IMR-90 (cell line): ENCODE data around the gene MAPKAPK5.

Source experiments
- CEBPB ChIP-seq: IDR thresholded peaks from 2 replicates; pipeline ENCODE4 v1.6.1; 2012; ENCODE audit warnings: low read depth, low read length, improper control_type of control experiment
- TF ChIP-seq, protein P1 (sequence below): conservative IDR thresholded peaks from 2 replicates; pipeline ENCODE4 v1.5.1; 2012; ENCODE audit warnings: mild to moderate bottlenecking, low read depth, low read length, improper control_type of control experiment

DNA sequence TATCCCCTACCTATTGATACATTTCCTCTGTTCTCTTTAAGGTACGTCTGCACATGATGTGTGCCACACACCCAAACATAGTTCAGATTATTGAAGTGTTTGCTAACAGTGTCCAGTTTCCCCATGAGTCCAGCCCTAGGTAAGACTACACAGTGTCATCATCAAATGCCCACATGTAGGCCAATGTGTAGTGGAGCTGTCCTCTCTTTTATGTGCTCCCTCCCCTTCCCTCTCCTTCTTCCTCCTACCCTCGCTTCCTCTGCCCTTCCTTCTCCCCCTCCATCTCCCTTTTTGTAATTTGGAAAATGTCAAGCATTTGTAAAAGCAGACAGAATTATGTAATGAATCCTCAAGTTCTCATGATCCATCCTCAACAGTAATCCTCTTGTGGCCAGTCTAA, 25.5 kb downstream of the MAPKAPK5 start:
- TF ChIP-seq, protein P1, sequence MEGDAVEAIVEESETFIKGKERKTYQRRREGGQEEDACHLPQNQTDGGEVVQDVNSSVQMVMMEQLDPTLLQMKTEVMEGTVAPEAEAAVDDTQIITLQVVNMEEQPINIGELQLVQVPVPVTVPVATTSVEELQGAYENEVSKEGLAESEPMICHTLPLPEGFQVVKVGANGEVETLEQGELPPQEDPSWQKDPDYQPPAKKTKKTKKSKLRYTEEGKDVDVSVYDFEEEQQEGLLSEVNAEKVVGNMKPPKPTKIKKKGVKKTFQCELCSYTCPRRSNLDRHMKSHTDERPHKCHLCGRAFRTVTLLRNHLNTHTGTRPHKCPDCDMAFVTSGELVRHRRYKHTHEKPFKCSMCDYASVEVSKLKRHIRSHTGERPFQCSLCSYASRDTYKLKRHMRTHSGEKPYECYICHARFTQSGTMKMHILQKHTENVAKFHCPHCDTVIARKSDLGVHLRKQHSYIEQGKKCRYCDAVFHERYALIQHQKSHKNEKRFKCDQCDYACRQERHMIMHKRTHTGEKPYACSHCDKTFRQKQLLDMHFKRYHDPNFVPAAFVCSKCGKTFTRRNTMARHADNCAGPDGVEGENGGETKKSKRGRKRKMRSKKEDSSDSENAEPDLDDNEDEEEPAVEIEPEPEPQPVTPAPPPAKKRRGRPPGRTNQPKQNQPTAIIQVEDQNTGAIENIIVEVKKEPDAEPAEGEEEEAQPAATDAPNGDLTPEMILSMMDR: no peak
- no peak for TF ChIP-seq CEBPB
